ENCODE results near the gene NFIX.

DNA sequence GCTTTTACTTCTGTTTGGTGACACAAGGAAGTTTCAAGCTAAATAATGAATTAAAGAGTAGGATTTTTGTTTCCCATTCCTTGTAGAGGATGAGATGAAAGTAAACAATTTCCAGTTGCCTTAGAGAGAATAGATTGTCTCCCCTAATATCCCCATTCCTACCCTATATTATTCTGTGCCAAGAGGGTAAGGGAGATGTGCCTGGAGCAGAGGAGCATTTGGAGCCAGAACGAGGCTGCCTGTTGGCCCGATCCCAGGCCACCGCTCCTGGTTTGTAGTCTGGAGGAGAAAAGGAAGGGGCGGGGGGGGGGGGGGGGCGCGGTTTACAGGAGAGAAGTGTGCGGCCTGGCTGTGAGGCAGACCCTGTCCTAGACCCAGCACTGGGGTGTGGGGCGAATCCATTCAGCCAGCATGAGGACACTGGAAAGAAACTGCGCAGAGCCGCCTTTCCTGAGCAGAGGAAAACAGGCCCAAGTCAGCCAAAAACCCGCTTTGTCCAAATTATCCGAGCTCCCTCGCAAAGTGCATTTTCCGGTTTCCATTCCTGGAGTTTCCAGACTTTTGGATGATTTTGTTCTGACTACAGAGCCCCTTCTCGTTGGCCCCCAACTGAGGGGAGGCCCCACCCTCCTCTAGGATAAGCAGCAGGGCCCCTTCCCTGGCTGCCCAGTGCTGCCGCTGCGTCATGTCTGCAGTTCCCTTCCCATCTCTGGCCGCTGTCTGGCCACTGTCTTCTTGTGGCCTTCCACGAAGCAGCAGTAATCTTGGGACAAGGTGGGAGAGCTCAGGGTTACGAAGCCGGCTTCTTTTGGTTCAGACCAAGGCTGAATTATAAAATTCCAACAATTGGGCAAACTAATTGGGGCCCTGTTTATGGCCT, 23.0 kb downstream of the NFIX start:
- TF ChIP-seq EP300 (IDR thresholded peaks at IDR 0.05) (no peak), CTCF (IDR thresholded peaks at IDR 0.05) (no peak), POLR2A (IDR thresholded peaks at IDR 0.05) (no peak)

Measured in ovary (tissue), 3 donors.